Activated B cell treated with CpG ODN at 0.5 μM for 24 hours (primary cell): ENCODE data around the gene EHMT2. TPM values are rescaled to one million over a fixed set of nuclear protein-coding genes. Genes with fewer than 3 reads are reported as not detected.

ENCODE experiments used
- ATAC-seq: fragments of 200-7000 bp; cut with Tn5 transposase; one replicate; pipeline ENCODE4 v1.10.0; 2021; ENCODE audit warnings: low read depth, mild to moderate bottlenecking, moderate library complexity
- CTCF ChIA-PET: fragments of 350-600 bp; sonication (Branson Sonifier 250); formaldehyde crosslinking; loops from one replicate; lab custom pipeline; 2021; ENCODE audit warnings: antibody characterized with exemption; lab: Charles Lee
- POLR2A ChIA-PET: fragments of 350-600 bp; sonication (Branson Sonifier 250); formaldehyde crosslinking; loops from one replicate; lab custom pipeline; 2021; ENCODE audit warnings: antibody characterized with exemption; lab: Charles Lee
- DNase-seq: peaks from one replicate; pipeline ENCODE4 v3.0.0; 2022
- H3K27ac Mint-ChIP-seq: one replicate; pipeline ENCODE4 v1.8.0; 2020; ENCODE audit warnings: mixed read lengths
- H3K27me3 Mint-ChIP-seq: one replicate; pipeline ENCODE4 v1.8.0; 2021; ENCODE audit warnings: mixed read lengths
- H3K36me3 Mint-ChIP-seq: one replicate; pipeline ENCODE4 v1.8.0; 2021; ENCODE audit warnings: low read depth, mixed read lengths
- H3K4me1 Mint-ChIP-seq: one replicate; pipeline ENCODE4 v1.8.0; 2021; ENCODE audit warnings: mixed read lengths
- H3K4me3 Mint-ChIP-seq: one replicate; pipeline ENCODE4 v1.8.0; 2020; ENCODE audit warnings: mild to moderate bottlenecking, mixed read lengths
- H3K9me3 Mint-ChIP-seq: one replicate; pipeline ENCODE4 v1.8.0; 2020; ENCODE audit warnings: mixed read lengths
- CTCF ChIP-seq: fragments of 200-600 bp; IDR thresholded peaks from one replicate; pipeline ENCODE4 v1.8.0; 2022; ENCODE audit warnings: antibody characterized with exemption, mild to moderate bottlenecking
- intact Hi-C: fragments of 100-400 bp; cut with micrococcal nuclease; formaldehyde crosslinking; loops from one replicate; pipeline ENCODE4 v1.15.1; 2024
- total RNA-seq: library from RNA; stranded (reverse); gene quantifications from 2 replicates; pipeline ENCODE4 v1.2.3, GENCODE V29; 2022

The EHMT2 gene
- total RNA-seq, 1 donor from 2014 or later, result 58.4 TPM

GRCh38 chr6:31927242-31927862 lies 29.9 kb upstream of the EHMT2 start, which contains the start of gene C2:
C2 (plus strand) TSS chr6:31927717; CDS start chr6:31927753, 36 bp downstream.
- no peaks in the 10 kb centered on the region for H3K4me1 Mint-ChIP-seq
- peaks cover 7% of the 10 kb centered on the region for H3K27me3 Mint-ChIP-seq
- ATAC-seq (no peak), DNase-seq (no peak)
- no peak for TF ChIP-seq CTCF
- no peaks in the 10 kb centered on the region for H3K36me3 Mint-ChIP-seq
- no peak within 1 kb of the TSS for H3K4me3 Mint-ChIP-seq
- intact Hi-C loops, result no loop called here
- CTCF ChIA-PET, result no interaction called here
- no peaks in the 10 kb centered on the region for H3K9me3 Mint-ChIP-seq
- no peak within 1 kb of the TSS for H3K27ac Mint-ChIP-seq
- POLR2A ChIA-PET, result no interaction called here

- intact Hi-C loops, result loop anchor here (1.0 kb wide), 1 partner anchor 194 kb away; the partner anchor contains the start of gene DDAH2
- ATAC-seq (peak; percentile 37), DNase-seq (no peak)
- ChIA-PET CTCF (no interaction called here), POLR2A (no interaction called here)
- H3K27ac Mint-ChIP-seq, result no peak overlapping the region
- no peaks in the 10 kb centered on the region for H3K36me3 Mint-ChIP-seq
- peaks cover 2% of the 10 kb centered on the region for H3K27me3 Mint-ChIP-seq
- no peaks in the 10 kb centered on the region for H3K4me1 Mint-ChIP-seq
- H3K4me3 Mint-ChIP-seq, result no peak overlapping the region
- no peaks in the 10 kb centered on the region for H3K9me3 Mint-ChIP-seq
- no peak for TF ChIP-seq CTCF
These were observed 25.4 kb upstream of the EHMT2 start for GRCh38 chr6:31922942-31923341.

GRCh38 chr6:31920811-31921210 lies 23.3 kb upstream of the EHMT2 start:
- Mint-ChIP-seq H3K4me1 (no peaks in the 10 kb centered on the region), H3K27me3 (no peaks in the 10 kb centered on the region), H3K36me3 (no peaks in the 10 kb centered on the region), H3K9me3 (no peaks in the 10 kb centered on the region), H3K27ac (no peak overlapping the region), H3K4me3 (no peak overlapping the region)
- ChIA-PET POLR2A (no interaction called here), CTCF (no interaction called here)
- ATAC-seq (no peak), DNase-seq (no peak)
- intact Hi-C loops, result no loop called here
- TF ChIP-seq CTCF, result no peak

GRCh38 chr6:31919624-31920303 lies 22.3 kb upstream of the EHMT2 start:
- no peak for ATAC-seq
- no peaks in the 10 kb centered on the region for H3K36me3 Mint-ChIP-seq
- H3K9me3 Mint-ChIP-seq, result no peaks in the 10 kb centered on the region
- no peak overlapping the region for H3K27ac Mint-ChIP-seq
- no peak for TF ChIP-seq CTCF
- POLR2A ChIA-PET, result no interaction called here
- DNase-seq, result no peak
- H3K27me3 Mint-ChIP-seq, result no peaks in the 10 kb centered on the region
- intact Hi-C loops, result no loop called here
- CTCF ChIA-PET, result no interaction called here
- no peak overlapping the region for H3K4me3 Mint-ChIP-seq
- H3K4me1 Mint-ChIP-seq, result no peaks in the 10 kb centered on the region

GRCh38 chr6:31918069-31918720 lies 20.7 kb upstream of the EHMT2 start:
- ChIA-PET POLR2A (interaction anchor here (0.7 kb wide), 2 partner anchors 10 to 258 kb away, joined by 3 read pairs; partner anchors contain the start of gene C6orf47), CTCF (no interaction called here)
- no peaks in the 10 kb centered on the region for H3K4me1 Mint-ChIP-seq
- H3K4me3 Mint-ChIP-seq, result no peak overlapping the region
- DNase-seq (no peak), ATAC-seq (no peak)
- H3K36me3 Mint-ChIP-seq, result no peaks in the 10 kb centered on the region
- no peak overlapping the region for H3K27ac Mint-ChIP-seq
- no peak for TF ChIP-seq CTCF
- no peaks in the 10 kb centered on the region for H3K27me3 Mint-ChIP-seq
- intact Hi-C loops, result no loop called here
- no peaks in the 10 kb centered on the region for H3K9me3 Mint-ChIP-seq
